ENCODE measurements around the gene KRTAP10-9.

KRTAP10-9 gene

DNA sequence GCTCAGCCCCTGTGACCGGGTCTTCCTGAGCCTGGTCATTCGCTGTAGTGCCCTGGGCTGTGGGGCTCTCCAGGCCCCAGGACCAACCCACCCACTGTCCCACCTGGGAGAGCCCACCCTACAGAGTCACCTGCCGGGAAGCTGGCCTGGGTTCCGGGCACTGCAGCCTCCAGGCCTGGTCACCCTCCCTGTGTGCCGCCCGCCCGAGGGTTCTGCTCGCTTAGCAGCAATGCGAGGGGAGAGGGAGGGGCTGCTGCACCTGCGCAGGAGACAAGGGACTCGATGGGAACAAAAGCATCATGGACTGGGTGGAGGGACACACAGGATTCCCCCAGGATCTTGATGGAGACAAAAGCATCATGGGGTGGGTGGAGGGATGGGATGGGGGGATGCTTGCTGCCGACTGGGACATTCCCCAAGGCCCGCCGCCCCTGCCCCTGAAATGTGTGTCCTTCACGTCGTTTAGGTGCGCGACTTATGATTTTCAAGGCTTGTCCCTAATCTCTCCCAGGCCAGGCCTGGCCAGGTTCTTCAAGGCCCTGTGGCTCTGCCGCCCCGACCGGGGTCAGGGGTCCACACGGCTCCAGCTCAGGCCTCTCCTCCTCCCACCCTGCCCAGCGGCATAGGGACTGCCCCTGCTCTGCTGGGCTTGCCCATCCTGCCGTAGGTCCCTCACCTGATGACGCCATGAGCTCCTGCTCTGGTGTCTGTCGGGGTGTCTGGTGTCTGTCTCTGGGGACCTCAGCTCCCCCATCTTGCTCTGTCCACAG is 13.3 kb upstream of the KRTAP10-9 start:
- H3K4me3 ChIP-seq (ENCODE audit: low read depth, low read length): no peak overlapping the region
- DNase-seq (ENCODE audit: low read depth): no peak
- TF ChIP-seq, protein P1, sequence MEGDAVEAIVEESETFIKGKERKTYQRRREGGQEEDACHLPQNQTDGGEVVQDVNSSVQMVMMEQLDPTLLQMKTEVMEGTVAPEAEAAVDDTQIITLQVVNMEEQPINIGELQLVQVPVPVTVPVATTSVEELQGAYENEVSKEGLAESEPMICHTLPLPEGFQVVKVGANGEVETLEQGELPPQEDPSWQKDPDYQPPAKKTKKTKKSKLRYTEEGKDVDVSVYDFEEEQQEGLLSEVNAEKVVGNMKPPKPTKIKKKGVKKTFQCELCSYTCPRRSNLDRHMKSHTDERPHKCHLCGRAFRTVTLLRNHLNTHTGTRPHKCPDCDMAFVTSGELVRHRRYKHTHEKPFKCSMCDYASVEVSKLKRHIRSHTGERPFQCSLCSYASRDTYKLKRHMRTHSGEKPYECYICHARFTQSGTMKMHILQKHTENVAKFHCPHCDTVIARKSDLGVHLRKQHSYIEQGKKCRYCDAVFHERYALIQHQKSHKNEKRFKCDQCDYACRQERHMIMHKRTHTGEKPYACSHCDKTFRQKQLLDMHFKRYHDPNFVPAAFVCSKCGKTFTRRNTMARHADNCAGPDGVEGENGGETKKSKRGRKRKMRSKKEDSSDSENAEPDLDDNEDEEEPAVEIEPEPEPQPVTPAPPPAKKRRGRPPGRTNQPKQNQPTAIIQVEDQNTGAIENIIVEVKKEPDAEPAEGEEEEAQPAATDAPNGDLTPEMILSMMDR (IDR thresholded peaks at IDR 0.05; ENCODE audit: control insufficient read depth, extremely low read depth, insufficient read depth): no peak

DNA sequence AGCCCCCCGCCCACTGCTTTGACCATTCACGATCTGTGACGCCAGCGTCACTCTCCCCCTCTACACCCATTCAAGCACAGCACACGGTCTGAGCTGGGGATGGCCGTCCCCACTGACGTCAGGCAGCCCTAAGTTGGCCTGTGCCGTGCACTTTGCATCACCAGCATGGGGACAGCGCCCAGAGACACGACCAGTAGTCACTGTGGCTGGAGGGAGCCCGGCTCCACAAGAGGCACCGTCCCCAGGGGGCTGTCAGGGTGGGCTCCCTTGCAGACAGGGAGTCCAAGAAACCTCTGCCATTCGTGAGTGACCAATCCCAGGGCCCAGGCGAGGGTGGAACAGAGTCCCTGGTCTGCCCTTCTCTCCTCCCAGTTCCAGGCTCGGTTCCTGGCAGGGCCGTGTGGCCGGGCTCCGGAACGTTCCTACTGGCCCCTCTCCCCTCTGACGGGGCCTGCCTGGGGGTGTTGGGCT is 12.7 kb upstream of the KRTAP10-9 start:
- no peak for DNase-seq (ENCODE audit: low read depth)
- H3K4me3 ChIP-seq (ENCODE audit: low read depth, low read length): no peak overlapping the region
- TF ChIP-seq, protein P1 (IDR thresholded peaks at IDR 0.05; ENCODE audit: control insufficient read depth, extremely low read depth, insufficient read depth): no peak

DNA sequence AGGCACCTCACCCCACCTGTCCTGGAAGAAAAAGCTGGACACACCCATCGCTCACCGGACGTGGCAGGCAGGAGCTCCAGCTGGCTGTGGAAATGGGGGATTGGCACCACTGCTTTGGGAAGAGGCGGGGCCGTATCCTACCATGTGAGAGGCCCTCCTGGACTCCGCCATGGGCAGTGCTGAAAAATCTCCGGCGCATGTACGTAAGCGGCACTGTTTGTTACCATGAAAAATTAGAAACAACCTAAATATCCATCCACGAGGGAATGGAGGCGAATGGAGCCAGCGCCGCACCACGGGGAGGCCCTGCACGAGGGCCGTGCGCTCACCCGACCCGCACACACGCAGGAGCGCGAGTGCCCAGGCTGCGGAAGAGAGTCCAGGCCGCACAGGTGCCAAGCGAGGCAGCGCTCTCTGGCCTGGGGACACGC is 11.9 kb upstream of the KRTAP10-9 start:
- DNase-seq (ENCODE audit: low read depth): no peak
- TF ChIP-seq, protein P1 (IDR thresholded peaks at IDR 0.05; ENCODE audit: control insufficient read depth, extremely low read depth, insufficient read depth): no peak
- H3K4me3 ChIP-seq (ENCODE audit: low read depth, low read length): no peak overlapping the region

DNA sequence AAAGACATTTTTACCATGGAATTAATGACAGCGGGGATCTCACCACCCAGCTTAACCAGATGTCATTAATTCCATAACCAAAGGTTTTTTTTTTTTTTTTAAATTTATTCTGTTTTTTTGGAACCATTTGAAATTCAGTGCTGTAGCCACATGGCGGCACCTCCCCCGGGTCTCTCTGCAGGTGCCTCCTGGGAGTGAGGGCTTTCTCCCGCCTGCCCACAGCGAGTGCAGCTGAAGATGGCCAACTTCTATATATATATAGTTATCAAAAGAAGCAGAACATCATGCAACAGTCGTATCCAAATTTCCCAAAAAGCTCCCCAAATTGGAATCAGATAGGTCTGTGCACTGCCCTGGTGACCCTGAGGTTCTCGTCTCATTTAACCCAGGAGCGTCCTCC is 11.4 kb upstream of the KRTAP10-9 start:
- TF ChIP-seq, protein P1 (IDR thresholded peaks at IDR 0.05; ENCODE audit: control insufficient read depth, extremely low read depth, insufficient read depth): no peak
- no peak overlapping the region for H3K4me3 ChIP-seq (ENCODE audit: low read depth, low read length)
- DNase-seq (ENCODE audit: low read depth): no peak

DNA sequence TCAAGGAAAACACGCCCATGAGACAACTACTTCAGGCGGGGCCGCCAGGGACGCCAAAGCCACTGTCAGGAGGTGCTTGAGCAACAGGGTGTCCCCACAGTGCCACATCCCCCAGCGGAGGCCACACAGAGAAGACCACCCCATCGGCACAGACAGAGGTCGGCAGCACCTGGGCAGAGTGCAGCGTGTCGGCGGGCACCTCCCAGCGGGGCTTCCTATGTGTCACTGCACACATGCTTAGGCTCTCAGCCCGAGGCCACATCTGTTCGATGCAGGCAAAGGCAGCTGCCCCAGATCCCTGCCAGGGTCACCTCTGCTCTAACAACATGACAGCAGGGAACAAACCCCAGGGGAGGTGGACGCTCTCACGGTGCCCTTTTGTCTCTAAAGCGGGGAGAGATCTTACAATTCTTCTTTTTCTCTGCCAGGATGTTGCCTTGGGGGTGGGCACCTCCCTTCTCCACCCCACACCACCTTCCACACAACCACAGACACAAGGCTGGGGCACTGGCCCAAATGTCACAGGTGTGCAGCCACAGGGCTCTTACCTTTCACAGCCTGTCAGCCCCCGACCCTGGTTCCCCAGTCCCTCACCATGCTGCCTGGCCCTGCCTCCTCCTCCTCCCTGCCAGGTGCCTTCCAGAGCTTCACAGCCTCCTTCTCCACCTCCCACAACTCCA is 10.8 kb upstream of the KRTAP10-9 start:
- TF ChIP-seq, protein P1 (IDR thresholded peaks at IDR 0.05; ENCODE audit: control insufficient read depth, extremely low read depth, insufficient read depth): no peak
- DNase-seq (ENCODE audit: low read depth): no peak
- H3K4me3 ChIP-seq (ENCODE audit: low read depth, low read length): no peak overlapping the region

DNA sequence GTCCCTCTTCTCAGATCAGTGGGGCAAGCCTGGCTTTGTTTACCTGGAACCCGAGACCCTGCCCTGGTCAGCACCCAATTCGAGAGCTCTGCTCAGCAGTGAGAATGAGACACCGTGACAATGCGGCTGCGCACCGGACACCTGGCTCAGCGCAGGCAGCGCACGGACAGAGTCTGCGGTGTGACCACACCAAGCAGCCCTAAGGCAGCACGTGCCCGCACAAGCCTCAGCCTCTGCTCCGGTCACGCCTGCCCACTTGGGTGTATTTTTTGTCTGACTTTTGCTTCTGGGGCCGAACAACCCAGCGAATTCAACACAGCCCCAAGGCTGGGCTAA is 10.3 kb upstream of the KRTAP10-9 start:
- no peak overlapping the region for H3K4me3 ChIP-seq (ENCODE audit: low read depth, low read length)
- TF ChIP-seq, protein P1 (IDR thresholded peaks at IDR 0.05; ENCODE audit: control insufficient read depth, extremely low read depth, insufficient read depth): no peak
- no peak for DNase-seq (ENCODE audit: low read depth)
